ENCODE measurements around the gene GUCY2F.

DNA sequence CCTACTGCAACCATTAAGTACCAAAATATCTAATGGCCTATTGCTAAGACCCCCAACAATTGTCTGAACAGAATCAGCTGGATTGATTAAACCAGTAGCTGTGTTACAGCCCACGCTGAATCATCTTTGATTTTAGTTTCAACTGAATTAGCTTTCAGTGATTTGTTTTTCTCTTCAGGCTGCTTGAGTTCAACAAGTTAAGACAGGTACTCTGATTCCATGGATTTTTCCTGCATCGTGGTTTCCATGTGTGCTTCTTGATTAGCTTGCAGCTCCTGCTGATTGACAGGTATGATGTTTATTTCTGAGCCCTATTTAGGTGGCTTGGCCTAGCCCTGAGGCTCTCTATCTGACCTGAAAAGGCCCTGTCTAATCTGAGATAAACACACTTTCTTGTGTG, 91.3 kb downstream of the GUCY2F start:
- TF ChIP-seq, protein P1, sequence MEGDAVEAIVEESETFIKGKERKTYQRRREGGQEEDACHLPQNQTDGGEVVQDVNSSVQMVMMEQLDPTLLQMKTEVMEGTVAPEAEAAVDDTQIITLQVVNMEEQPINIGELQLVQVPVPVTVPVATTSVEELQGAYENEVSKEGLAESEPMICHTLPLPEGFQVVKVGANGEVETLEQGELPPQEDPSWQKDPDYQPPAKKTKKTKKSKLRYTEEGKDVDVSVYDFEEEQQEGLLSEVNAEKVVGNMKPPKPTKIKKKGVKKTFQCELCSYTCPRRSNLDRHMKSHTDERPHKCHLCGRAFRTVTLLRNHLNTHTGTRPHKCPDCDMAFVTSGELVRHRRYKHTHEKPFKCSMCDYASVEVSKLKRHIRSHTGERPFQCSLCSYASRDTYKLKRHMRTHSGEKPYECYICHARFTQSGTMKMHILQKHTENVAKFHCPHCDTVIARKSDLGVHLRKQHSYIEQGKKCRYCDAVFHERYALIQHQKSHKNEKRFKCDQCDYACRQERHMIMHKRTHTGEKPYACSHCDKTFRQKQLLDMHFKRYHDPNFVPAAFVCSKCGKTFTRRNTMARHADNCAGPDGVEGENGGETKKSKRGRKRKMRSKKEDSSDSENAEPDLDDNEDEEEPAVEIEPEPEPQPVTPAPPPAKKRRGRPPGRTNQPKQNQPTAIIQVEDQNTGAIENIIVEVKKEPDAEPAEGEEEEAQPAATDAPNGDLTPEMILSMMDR (IDR thresholded peaks at IDR 0.05 in 2 of 3, conservative IDR thresholded peaks at IDR 0.05 in 1 of 3; ENCODE audit: borderline replicate concordance in 1 of 3, insufficient read depth in 1 of 3, low read depth in 2 of 3, low read length in 2 of 3): no peak
- no peak for TF ChIP-seq CEBPB (IDR thresholded peaks at IDR 0.05; ENCODE audit: low read depth)
